ENCODE measurements around the gene KAT6B.

KAT6B gene

GRCh38 chr10:75014516-75015230 is 188.3 kb downstream of the KAT6B start:
- no peak for FAIRE-seq
- no peak for DNase-seq (ENCODE audit: insufficient read length, low spot score)
- TF ChIP-seq, protein P1, sequence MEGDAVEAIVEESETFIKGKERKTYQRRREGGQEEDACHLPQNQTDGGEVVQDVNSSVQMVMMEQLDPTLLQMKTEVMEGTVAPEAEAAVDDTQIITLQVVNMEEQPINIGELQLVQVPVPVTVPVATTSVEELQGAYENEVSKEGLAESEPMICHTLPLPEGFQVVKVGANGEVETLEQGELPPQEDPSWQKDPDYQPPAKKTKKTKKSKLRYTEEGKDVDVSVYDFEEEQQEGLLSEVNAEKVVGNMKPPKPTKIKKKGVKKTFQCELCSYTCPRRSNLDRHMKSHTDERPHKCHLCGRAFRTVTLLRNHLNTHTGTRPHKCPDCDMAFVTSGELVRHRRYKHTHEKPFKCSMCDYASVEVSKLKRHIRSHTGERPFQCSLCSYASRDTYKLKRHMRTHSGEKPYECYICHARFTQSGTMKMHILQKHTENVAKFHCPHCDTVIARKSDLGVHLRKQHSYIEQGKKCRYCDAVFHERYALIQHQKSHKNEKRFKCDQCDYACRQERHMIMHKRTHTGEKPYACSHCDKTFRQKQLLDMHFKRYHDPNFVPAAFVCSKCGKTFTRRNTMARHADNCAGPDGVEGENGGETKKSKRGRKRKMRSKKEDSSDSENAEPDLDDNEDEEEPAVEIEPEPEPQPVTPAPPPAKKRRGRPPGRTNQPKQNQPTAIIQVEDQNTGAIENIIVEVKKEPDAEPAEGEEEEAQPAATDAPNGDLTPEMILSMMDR (IDR thresholded peaks at IDR 0.05; ENCODE audit: insufficient read depth, missing control alignments), result no peak

DNA sequence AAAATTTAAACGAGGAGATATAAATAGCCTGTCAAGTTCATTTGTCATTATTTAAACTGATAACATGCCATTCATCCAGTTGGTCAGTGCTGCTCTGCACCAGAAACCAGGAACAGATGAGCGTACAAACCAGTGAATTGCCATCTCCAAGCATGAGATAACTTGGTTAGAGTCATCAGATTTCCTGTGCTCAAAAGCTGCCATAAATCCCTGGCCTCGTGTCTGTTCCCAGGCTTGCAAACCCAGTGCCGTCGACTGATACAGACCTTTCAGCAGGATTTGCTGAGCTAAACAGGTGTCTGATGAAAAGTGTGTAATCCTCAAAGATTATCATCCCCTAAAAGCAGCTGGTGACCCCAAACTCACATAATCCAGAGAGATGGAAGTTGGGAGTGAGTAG is 189.0 kb downstream of the KAT6B start:
- no peak for DNase-seq (ENCODE audit: insufficient read length, low spot score)
- TF ChIP-seq, protein P1 (IDR thresholded peaks at IDR 0.05; ENCODE audit: insufficient read depth, missing control alignments), result no peak
- FAIRE-seq, result no peak

- FAIRE-seq, result no peak
- no peak for DNase-seq (ENCODE audit: insufficient read length, low spot score)
- TF ChIP-seq, protein P1 (IDR thresholded peaks at IDR 0.05; ENCODE audit: insufficient read depth, missing control alignments), result no peak
Measured at GRCh38 chr10:75016325-75016724, 189.9 kb downstream of the KAT6B start.

- FAIRE-seq, result no peak
- DNase-seq (ENCODE audit: insufficient read length, low spot score), result no peak
- TF ChIP-seq, protein P1 (IDR thresholded peaks at IDR 0.05; ENCODE audit: insufficient read depth, missing control alignments), result no peak
Measured at GRCh38 chr10:75018251-75018650, 191.9 kb downstream of the KAT6B start.

DNA sequence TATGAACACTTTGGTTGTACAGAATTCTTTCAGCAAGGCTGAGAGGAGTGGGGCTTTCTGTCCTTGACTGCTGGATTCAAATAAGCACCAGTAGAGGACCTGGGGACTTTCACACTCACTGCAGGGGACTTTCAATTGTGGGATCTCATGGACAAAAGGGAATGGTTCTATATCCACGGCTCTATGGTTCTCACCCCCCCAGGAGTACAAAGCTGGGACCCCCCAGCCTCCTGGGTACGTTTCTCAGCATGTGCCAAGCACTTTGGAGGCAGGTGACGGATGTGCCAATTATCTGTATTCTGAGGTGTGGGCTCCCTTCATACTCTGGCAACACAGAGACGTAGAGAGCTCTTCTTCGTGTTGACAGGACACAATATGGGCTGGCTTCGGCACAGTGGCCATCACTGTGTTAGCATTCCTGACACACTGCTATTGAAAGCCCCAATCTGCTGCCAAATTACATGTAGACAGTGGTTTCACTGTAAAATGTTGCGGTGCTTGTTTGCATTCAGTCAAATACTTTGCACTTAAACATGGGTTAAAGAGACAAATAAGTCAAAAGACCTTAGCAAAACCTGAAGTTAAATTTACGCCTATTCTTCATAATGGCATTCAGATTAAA is 192.4 kb downstream of the KAT6B start:
- TF ChIP-seq, protein P1 (IDR thresholded peaks at IDR 0.05; ENCODE audit: insufficient read depth, missing control alignments), result no peak
- DNase-seq (ENCODE audit: insufficient read length, low spot score) (no peak), FAIRE-seq (no peak)

DNA sequence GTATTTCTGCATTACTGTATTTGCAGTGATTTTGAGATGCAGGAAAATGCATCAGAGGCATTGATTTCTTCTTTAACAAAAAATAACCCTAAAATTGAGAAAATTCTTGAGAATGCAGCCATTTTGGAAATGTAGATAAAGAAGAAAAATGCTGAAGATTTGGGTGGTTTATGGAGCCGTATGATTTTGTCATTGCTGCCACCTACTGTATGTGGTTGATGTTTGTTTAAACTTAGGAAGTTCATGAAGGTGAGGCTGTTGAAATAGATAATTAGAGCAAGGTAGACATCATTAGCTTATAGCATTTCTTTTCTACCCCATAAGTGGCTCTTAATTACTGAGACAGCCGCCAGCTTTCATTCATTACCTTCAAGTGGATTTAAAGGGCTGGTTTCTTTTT is 193.0 kb downstream of the KAT6B start:
- FAIRE-seq (no peak), DNase-seq (ENCODE audit: insufficient read length, low spot score) (no peak)
- TF ChIP-seq, protein P1 (IDR thresholded peaks at IDR 0.05; ENCODE audit: insufficient read depth, missing control alignments), result peak; percentile 53

GRCh38 chr10:75020168-75020567 is 193.8 kb downstream of the KAT6B start:
- FAIRE-seq (no peak), DNase-seq (ENCODE audit: insufficient read length, low spot score) (no peak)
- TF ChIP-seq, protein P1 (IDR thresholded peaks at IDR 0.05; ENCODE audit: insufficient read depth, missing control alignments), result no peak

All from D721Med (cell line).